SIG-M5 treated with dmso at 0.1 percent for 504 hours (cell line): ENCODE results near the gene ADGRG4.
A peak's percentile ranks its signal among the peaks of the same experiment; 100 is the strongest.
"Not testable (repeated sequence)": the region's sequence is repeated elsewhere in the genome, so short reads cannot be mapped to it uniquely, and the experiment has no call there.

Experiments
- DNase-seq: peaks from one replicate; lab custom pipeline; 2025; ENCODE audit not compliant: unreplicated experiment; lab: John Stamatoyannopoulos, UW

Gene ADGRG4

DNA sequence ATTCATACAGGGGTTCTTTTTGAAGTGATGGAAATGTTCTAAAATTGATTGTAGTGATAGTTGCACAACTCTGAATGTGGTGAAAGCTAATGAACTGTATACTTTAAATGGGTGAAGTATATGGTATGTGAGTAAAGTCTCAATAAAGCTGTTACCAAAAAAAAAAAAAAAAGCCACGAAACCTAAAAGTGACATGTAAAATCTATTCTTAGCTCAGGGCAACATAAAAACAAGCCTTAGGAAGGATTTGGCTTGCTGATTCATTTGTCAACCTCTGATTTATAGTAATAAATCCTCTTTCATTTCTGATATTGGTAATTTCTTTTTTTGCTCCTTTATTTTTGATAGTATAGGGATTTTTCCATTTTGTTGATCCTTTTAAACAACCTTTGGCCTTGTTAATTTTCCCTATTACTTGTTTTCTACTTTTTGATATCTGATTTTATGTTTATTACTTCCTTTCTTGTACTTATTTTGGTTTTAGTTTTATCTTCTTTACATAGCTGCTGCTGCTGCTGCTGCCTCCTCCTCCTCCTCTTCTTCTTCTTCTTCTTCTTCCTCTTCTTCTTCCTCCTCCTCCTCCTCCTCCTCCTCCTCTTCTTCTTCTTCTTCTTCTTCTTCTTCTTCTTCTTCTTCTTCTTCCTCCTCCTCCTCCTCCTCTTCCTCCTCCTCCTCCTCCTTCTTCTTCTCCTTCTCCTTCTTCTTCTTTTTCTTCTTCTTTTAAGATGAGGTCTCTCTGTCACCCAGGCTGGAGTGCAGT is 79.4 kb downstream of the ADGRG4 start:
- no peak for DNase-seq

DNA sequence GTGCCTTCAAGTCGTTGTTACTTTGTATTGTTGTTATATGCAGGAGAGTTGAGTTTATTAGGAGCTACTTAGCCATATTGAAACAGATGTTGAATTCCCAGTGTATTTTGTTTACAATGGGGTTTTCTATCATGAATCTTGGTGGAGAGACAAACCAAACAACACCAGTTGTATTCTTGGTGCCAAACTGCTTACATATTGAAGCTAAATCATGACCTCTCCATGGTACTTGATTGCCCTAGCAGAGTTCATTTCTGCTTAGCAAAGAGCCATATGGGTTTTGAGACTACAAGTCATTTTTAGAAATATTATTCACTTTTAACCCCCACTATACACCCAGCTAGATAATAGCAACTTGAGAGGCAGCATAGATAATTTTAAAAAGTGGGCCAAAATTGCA is 85.4 kb downstream of the ADGRG4 start:
- no peak for DNase-seq

DNA sequence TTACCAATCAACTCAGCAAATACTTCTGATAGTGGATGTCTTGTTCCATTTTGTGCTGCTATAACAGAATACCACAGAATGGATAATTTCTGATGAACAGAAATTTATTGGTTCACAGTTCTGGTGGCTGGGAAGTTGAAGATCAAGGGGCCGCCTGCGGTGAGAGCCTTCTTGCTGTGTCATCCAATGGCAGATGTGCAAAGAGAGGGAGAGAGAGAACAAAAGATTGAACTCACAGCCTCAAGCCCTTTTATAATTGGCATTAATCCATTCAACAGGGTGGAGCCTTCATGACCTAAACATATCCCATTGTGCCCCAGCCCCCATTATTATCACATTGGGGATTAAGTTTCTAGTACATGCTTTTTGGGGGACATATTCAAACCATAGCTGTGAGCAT is 86.1 kb downstream of the ADGRG4 start:
- no peak for DNase-seq

DNA sequence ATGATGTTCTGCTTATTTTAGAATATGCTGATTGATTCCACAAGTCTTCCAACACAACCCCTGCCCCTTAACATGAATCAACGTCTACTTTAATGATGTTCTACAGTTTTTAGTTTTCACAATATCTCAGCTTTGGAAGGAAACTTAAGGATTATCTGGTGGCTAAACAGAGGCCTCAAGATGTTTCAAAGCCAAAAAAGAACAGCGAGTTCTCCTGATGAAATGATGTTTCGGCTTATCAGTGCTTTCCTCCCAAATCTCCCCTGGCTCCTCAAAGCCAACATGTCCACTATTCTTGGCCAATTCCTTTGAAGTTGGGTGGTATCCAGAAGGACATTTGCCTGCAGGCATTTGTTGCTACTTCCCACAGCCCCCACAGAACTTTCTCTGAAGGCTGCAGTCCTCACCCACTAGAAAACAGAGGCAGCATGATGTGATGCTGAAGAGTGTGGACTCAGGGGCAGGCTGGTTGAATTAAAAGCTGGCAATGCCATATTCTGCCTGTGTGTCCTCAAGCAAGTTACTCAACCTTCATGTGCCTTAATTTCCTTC is 87.3 kb downstream of the ADGRG4 start:
- no peak for DNase-seq

DNA sequence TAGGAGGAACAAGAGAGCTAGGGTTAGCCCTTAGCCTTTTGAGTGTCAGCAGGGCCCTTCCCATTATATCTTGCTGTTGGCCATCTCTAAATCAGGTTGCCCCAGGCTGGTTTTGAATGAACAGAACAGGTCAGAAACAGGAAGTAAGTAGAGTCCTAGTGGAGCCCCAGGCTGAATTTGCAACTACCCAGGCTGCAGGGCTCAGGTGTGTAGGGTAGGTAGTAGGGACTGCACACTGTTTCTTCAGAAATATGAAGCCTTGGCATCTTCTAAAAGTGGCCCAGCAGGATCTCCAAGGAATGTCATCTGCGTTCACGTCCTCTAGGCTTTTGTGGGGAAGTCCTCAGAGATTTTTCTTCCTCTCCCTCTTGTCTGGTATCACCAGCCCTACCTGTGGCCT is 90.2 kb downstream of the ADGRG4 start:
- no peak for DNase-seq

- DNase-seq, result no peak
Observed at GRCh38 chrX:136395271-136395670, 94.5 kb downstream of the ADGRG4 start.

GRCh38 chrX:136397001-136397400 is 96.2 kb downstream of the ADGRG4 start:
- peak; percentile 1 for DNase-seq

DNA sequence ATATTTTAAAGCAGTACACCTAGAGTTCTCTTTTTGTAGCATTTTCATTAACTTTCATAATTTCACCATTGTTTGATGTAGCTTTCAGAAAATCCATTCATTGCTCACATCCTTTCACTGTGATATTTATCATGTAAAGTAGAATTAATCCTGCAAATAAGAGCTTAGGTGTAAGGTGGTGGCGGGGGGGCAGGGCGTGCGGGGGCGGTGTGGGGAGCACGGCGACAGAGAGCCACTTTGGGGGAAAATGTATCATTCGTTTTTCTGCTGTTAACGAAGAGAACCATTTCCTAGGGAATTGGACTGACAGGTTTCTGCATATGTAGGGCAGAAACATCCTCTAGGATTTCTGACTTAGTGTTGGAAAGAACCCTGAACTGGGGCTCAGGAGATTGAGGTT is 104.4 kb downstream of the ADGRG4 start:
- DNase-seq, result no peak

GRCh38 chrX:136417806-136418205 is 117.0 kb downstream of the ADGRG4 start:
- no peak for DNase-seq

DNA sequence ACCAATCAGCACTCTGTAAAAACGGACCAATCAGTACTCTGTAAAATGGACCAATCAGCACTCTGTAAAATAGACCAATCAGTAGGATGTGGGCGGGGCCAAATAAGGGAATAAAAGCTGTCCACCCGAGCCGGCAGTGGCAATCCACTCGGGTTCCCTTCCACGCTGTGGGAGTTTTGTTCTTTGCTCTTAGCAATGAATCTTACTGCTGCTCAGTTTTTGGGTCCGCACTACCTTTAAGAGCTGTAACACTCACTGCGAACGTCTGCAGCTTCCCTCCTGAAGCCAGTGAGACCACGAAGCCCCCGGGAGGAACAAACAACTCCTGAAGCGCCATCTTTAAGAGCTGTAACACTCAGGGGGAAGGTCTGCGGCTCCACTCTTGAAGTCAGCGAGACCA is 120.6 kb downstream of the ADGRG4 start:
- DNase-seq, result no peak

DNA sequence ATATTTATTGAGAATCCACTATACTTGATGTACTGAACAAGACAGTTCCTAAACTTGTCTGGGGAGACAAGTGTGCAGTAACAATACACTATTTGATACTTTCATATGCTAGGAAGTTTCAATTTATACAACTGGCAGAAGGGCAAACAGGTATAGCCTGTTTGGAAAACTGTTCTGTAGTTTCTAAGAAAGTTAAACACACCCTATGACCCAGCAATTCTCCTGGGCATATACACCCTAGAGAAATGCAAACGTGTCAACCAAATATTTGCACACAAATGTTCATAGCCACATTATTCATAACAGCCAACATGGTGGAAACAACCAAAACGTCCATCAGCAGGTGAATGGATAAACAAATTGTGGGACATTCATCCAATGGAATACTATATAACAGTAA is 123.0 kb downstream of the ADGRG4 start:
- DNase-seq, result peak; percentile 15

- no peak for DNase-seq
Observed at GRCh38 chrX:136425996-136426395, 125.2 kb downstream of the ADGRG4 start.

- DNase-seq, result no peak
Observed at GRCh38 chrX:136431625-136432024, 130.9 kb downstream of the ADGRG4 start.

DNA sequence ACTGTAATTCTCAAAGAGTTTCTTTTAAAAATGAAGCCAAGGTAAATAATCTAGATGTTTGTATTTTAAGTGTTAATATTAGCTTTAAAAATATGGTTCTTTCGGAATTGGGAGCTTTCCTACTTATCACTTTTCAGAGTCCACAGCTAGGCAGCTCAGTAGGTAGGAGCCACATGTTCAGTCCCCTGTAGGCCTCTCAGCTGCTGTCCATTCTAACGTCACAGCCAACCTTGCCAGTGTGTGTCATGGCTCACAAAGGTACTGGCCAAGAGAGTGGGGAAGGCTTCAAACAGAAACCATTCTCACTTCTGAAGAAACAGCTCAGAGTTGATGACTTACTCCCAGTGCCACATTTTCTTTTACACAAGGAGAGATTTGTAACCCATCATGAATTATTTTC is 137.0 kb downstream of the ADGRG4 start:
- DNase-seq, result no peak

GRCh38 chrX:136438192-136438591 is 137.4 kb downstream of the ADGRG4 start:
- DNase-seq, result no peak

DNA sequence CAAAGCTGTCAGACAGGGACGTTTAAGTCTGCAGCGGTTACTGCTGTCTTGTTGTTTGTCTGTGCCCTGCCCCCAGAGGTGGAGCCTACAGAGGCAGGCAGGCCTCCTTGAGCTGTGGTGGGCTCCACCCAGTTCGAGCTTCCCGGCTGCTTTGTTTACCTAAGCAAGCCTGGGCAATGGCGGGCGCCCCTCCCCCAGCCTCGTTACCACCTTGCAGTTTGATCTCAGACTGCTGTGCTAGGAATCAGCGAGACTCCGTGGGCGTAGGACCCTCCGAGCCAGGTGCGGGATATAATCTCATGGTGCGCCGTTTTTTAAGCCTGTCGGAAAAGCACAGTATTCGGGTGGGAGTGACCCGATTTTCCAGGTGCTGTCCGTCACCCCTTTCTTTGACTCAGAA is 144.9 kb downstream of the ADGRG4 start:
- DNase-seq, result not testable (repeated sequence)

DNA sequence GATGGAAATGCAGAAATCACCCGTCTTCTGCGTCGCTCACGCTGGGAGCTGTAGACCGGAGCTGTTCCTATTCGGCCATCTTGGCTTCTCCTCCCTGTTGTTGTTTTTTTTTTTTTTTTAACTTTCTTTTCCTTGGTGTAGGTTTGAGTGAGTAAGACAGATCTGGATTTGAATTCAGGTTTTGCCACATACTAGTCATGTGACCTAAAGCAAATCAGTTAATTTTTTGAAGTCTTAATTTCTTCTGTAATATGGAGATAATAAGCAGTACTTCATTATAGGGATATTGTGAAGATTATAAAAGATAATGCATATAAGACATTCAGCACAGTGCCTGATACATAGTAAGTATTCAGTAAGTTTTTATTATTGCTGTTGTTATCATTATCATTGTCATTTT is 145.4 kb downstream of the ADGRG4 start:
- no peak for DNase-seq

DNA sequence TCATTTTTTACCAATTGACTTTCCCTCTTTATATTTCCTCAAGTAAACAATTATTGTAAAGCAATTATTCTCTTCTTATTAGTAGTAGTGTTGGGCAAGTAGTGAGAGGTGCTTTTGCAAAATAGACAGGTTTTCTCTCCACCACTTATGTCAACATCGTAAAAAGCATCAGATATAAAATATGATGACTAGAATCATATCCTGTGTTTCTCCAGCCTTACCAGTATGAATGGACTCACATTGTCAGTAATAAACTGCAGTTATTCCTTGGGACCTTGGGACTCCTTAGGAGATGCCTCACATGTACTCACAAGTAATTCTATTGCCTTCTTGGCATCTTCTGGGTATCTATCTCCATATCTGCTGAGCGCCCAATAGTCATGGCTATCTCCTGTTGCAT is 146.5 kb downstream of the ADGRG4 start:
- DNase-seq, result no peak

DNA sequence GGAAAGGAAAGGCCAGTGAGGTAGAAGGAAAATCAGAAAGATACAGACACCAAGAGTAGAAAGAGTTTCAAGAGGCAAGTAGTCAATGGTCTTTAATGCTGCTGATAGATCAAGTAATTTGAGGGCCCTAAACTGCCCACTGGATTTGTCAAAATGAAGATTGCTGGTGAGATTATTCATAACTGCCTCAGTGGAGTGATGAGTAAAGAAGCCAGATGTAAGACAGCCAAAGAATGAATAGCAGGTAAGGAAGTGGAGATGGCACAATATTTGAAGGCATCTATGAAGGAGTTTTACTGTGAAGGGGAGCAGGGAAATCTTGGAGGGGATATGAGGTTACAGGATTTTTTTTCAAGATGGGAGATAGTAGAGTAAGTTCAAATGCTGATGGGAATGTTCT is 147.2 kb downstream of the ADGRG4 start:
- no peak for DNase-seq

DNA sequence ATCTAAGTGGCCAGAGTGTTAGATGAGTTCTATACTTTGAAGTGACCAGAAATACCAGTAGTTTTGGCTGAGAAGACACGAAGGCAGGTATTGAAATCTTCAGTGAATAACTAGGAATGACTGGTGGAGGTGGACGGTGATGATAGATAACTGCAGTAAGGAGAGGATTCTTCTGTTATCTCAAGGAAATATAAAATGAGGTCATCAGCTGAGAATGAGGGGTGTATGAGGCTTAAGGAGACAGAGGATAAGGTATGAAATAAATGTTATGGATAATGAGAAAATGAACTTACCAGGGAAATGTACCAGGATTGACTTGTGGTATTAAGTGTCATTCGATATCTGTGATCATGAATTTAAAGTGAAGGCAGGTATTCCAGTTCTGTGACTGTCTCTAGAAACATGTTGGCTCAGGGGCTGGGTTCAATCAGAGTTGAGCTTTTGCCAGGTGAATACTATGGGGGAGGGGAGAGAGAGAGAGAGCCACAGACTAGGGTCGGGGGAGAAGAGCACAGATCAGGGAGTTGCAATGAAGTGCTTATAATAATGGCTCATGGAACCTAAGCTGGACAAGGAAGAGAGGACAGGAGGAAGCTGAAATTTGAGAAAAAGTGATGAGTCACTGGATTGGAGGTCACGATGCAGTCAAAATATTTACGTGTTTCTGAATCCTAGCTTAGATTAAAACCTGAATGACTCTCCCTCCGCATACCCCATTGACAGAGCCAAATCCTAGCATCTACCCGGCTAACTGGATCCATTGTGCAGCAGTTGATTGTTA is 149.5 kb downstream of the ADGRG4 start:
- DNase-seq, result no peak

- DNase-seq, result no peak
Observed at GRCh38 chrX:136452614-136453013, 151.9 kb downstream of the ADGRG4 start.

DNA sequence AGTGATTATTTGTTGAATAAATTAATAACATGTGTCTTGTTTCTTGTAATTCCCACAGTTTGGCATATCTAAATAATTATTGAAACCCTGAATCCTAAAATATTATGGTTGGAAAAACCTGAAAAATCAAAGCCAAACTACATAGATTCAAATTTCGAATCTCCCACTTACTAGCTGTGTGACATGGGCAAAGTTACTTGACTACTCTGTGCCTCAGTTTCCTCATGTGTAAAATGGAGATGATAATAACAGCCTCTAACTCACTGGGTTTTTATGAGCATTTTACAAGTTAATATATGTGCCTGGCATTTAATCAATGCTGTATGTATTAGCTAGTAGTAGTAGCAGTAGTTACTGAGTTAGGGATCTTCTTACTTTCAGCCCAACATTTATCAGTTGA is 152.4 kb downstream of the ADGRG4 start:
- no peak for DNase-seq
